GM19035 (cell line): ENCODE measurements around the gene ZMAT3.
"Not testable (repeated sequence)": the region's sequence is repeated elsewhere in the genome, so short reads cannot be mapped to it uniquely, and the experiment has no call there.

ENCODE experiments used
- ATAC-seq: cut with Tn5 transposase; IDR thresholded peaks from one replicate; pipeline ENCODE4 v1.9.1; 2021; ENCODE audit not compliant: unreplicated experiment

Gene ZMAT3

GRCh38 chr3:179071323-179072099, at the start of gene ZMAT3:
TSS of gene ZMAT3 (minus strand) at chr3:179071809. CDS start at chr3:179067752, 4,057 bp downstream.
- ATAC-seq = peak; percentile 78

DNA sequence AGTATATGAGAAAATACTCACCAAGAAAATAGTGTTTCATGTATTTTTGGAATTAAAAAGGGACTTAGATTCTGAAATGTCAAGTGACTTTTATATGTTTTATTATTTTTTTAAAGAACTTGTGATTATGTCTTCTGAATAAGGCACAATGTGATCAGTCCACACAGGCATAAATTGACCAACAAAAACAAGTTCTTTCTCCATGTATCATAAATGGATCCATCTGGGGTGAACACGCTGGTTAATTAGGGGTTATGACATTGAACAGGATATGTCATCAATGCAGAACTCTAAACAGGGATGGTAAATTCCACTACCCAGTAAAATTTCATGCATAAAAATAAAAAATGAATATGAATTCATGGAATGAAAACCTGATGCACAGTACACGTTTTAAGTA, 45.2 kb upstream of the ZMAT3 start:
- ATAC-seq = no peak

- ATAC-seq = not testable (repeated sequence)
Measured at GRCh38 chr3:179115444-179115843, 43.8 kb upstream of the ZMAT3 start.

DNA sequence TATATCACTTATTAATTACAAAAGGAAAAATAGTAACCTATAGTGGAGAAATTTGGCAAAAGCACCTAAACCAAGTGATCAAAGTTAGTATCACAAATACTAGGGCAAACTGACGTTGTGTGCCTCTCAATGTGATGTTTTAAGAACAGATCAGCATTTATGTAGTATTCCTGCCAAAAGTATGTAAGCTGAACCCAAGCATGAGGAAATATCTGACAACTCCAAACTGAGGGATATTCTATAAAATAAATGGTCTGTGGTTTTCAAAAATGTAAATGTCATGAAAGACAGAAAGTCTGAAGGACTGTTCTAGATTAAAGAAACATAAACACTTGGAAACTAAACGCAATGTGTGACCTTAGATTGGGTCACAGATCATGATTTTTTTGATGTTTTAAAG, 42.3 kb upstream of the ZMAT3 start:
- no peak for ATAC-seq

DNA sequence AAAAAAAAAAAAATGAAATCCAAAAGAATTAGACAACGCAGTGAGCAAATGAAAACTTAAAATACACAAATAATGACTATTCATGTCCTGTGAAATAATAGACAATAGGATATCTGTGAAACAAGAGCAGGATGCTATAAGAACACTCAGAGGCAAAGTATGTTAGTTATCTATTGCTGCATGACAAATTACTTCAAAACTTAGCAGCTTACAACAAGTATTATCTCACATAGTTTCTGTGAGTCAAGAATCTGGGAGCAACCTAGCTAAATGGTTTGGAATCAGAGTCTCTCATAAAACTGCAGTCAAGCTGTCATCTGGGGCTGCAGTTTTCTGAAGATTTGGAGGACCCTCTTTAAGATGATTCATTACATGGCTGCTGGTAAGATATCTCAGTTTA, 36.5 kb upstream of the ZMAT3 start:
- no peak for ATAC-seq

GRCh38 chr3:179107617-179108016, 36.0 kb upstream of the ZMAT3 start:
- ATAC-seq = no peak

DNA sequence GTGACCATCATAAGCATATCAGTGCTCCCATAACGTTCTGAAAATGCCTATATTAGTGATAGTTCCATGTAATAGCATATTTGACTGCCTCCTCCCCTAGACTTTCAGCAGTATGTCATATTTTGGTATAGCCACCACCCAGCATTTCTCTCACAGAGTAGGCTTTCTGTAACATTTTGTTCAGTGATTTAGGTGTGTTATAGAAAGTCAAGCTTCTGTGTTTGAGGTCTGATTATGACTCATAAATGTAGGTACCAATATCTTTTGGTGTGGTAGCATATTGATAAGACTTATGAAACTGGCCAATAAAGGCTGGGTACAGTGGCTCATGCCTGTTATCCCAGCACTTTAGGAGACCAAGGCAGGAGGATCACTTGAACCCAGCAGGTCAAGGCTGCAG, 34.3 kb upstream of the ZMAT3 start:
- ATAC-seq = no peak

DNA sequence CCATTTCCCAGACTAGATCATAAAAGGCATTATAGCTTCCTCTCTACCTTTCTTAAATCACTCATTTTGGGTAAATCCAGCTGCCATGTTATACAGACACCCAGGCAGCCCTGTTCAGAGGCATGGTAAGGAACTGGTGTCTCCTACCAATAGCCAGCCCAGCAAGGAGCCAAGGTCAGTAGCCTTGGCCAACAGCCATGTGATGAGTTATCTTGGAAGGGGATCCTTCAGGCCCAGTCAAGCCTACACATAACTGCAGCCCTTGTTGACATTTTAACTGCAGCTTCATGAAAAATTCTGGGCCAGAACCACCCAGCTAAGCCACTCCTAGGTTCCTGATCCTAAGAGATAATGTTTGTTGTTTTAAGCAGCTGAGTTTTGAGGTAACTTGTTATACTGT, 29.0 kb upstream of the ZMAT3 start:
- ATAC-seq = no peak

GRCh38 chr3:179098388-179099077, 26.9 kb upstream of the ZMAT3 start:
- ATAC-seq = no peak

GRCh38 chr3:179093807-179094206, 22.2 kb upstream of the ZMAT3 start:
- no peak for ATAC-seq

- peak; percentile 49 for ATAC-seq
Measured at GRCh38 chr3:179091113-179091512, 19.5 kb upstream of the ZMAT3 start.

GRCh38 chr3:179088306-179088705, 16.7 kb upstream of the ZMAT3 start:
- ATAC-seq = no peak

GRCh38 chr3:179083977-179084376, 12.4 kb upstream of the ZMAT3 start:
- ATAC-seq = peak; percentile 80

DNA sequence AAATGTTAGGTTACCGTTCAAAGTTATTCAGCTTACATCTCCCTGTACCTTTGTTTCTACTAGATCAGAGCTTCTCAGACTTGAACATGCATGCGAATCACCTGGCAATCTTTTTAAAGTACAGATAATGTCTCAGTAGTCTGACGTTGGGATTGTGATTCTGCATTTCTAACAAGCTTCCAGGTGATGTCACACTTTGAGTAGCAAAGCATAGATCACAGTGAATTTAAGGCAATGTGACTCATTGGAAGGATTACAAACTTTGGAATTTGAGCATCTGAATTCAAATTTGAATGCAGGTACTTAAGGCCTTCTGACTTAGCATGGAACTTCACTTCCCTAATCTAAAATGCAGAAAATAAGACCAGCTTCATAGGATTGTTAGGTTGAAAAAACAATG, 10.8 kb upstream of the ZMAT3 start:
- ATAC-seq = no peak

DNA sequence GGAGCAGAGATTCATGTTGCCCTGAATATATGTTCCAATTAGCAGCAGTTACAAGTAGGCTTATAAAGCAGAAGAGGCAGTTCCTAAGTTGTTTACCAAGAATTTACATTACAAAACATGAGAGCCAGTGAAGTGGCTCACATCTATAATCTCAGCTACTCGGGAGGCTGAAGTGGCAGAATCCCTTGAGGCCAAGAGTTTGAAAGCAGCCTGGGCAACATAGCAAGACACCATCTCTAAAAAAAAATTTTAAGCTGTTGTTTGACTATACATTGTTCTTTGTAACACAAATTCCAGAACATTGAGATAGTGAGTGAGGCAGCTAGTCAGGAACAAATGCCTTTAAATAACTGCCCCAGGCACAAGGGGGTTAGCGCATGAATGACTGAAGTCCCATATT, 10.3 kb upstream of the ZMAT3 start:
- no peak for ATAC-seq

DNA sequence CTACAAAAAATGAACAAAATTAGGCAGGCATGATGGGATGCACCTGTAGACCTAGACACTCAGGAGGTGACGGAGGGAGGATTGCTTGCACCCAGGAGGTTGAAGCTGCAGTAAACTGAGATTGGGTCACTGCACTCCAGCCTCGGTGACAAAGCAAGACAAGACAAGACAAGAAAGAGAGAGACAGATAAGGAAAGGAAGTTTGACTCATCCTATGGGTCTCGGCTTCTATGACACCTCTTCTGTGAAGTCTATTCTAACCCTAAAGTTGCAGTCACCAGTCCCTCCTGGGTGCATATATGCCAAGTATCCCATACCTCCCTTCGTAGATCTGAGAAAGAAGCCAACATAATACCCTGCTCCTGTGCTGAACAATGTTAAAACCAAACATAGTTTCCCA, 7.9 kb upstream of the ZMAT3 start:
- ATAC-seq = no peak

- no peak for ATAC-seq
Measured at GRCh38 chr3:179076243-179077027, 4.8 kb upstream of the ZMAT3 start.

DNA sequence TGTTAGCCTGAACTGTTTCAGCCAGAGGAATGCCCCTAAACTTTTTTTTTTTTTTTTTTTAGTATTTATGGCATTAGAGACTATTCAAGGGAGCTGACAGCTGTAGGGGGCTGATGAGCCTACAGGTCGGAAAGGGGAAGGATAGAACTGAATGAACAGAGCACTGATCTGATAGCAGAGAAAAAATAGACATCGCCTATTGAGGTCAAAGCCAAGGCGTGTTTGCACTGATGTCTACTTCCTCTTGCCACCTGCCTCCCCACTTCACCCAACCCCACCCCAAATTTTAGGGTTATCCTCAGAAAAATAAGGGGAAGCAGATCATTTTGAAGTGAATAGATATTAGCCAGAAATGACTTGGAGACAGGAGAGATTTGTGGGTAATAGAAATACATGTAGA, 3.0 kb upstream of the ZMAT3 start:
- ATAC-seq = no peak

DNA sequence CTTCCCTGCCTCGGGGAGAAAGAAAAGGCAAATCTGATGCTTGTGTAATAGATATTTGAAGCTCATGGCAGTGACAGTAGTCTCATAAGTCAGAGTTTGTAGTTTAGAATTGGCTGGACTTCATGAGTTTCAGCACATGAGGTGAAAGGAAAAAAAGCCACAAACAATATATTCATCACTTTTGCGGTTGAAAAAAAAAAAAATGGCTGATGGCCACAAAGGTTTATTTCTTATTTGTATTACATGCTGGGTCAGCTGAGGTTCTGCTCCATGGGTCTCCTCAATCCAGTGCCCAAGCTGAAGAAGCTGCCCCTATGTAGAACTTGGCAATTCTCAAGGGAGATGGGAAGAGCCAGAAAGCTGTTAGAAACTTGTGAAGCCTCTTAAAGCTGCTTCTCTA, 2.2 kb upstream of the ZMAT3 start:
- ATAC-seq = no peak

GRCh38 chr3:179072100-179072438, 460 bp upstream of the ZMAT3 start:
- peak; percentile 39 for ATAC-seq

GRCh38 chr3:179071027-179071322, 634 bp downstream of the ZMAT3 start:
- ATAC-seq = no peak

DNA sequence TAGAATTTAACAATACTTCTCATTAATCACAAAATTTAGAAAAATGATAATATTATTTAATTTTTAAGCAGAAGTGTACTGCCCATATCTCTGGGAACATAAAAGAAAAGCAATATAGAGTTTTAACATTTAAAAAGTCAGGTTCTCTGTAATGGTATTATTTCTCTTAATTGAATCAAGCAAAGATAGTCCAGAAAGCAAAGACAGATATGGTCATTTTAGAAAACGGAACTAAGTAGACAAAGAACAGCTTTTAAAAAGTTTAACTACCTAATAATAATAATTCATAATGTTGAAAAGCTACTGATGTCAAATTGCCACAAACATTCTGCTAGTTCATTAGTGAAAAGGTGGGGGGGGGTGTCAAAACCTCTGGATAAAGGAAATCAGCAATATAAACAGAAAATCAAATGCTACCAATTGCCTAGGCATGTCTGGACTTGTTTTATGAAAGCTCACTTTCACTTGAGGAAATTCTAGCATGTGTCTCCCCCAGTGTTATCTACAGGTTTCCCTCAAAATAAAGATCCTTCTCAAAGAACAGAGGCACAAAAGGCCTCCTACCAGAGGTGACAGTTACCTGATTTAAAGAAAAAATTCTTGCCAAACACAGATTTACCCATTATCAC, 1.7 kb downstream of the ZMAT3 start:
- no peak for ATAC-seq
